Bronchial epithelial cell (primary cell): Measurements from ENCODE around the gene NEDD4L. TPM values are rescaled to one million over a fixed set of nuclear protein-coding genes. Genes with fewer than 3 reads are reported as not detected.
A peak's percentile ranks its signal among the peaks of the same experiment; 100 is the strongest.

Experiments used
- DNase-seq: peaks from one replicate; pipeline ENCODE4 v3.0.0-alpha.2; 2010; ENCODE audit warnings: low read depth
- FAIRE-seq: peaks from 2 replicates; lab custom pipeline; 2011; peaks lifted over from hg19 to GRCh38; lab: Jason Lieb, UNC
- H3K27me3 ChIP-seq: 2 replicates; pipeline ENCODE4 v1.5.1; 2011; ENCODE audit warnings: low read length; ENCODE audit not compliant: control insufficient read depth, insufficient read depth
- H3K36me3 ChIP-seq: 2 replicates; pipeline ENCODE4 v1.5.1; 2011; ENCODE audit warnings: low read length; ENCODE audit not compliant: control insufficient read depth, insufficient read depth
- H3K4me3 ChIP-seq: 2 replicates; pipeline ENCODE4 v1.5.1; 2011; ENCODE audit warnings: mild to moderate bottlenecking, low read depth, low read length, control low read depth
- total RNA-seq: library from RNA; depleted of rRNA; stranded (reverse); fragments of >200 nt; gene quantifications from 2 replicates; pipeline ENCODE4 v1.2.1, GENCODE V29; 2014
- TF ChIP-seq, protein P1 (sequence below): IDR thresholded peaks from 2 replicates; pipeline ENCODE4 v1.5.1; 2011; ENCODE audit warnings: mild to moderate bottlenecking, moderate library complexity, low read length, control low read depth, inconsistent platforms; ENCODE audit not compliant: insufficient read depth, severe bottlenecking

Gene NEDD4L
- total RNA-seq, 1 donor from 2014 or later, result 11.3 TPM

DNA sequence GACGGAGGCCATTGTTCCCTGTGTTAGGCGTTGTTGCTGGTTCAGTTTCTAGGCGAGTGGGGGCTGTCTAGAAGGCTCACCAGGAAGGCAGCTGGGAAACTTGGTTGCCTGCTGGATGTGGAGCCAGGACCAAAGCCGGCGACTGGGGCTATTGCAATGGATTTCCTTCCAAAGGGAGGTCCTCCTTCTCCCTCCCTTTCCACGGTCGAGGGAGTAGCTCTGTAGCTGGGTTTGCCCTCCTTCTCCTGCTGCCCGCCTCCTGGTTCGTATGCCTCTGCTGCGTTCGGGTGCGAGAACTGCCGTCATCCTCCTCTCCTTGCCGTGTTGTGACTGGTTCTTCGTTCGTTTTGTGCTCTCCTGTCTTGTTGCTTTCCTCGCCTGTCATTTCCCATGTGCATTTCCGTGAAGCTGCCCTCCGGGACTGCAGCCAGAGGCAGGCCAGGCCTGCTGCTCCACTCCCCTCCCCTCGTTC, 203.4 kb downstream of the NEDD4L start:
- peak overlapping the region; percentile 2 for H3K4me3 ChIP-seq
- H3K27me3 ChIP-seq, result no peaks in the 10 kb centered on the region
- FAIRE-seq, result peak; percentile 76
- H3K36me3 ChIP-seq, result no peaks in the 10 kb centered on the region
- TF ChIP-seq, protein P1, sequence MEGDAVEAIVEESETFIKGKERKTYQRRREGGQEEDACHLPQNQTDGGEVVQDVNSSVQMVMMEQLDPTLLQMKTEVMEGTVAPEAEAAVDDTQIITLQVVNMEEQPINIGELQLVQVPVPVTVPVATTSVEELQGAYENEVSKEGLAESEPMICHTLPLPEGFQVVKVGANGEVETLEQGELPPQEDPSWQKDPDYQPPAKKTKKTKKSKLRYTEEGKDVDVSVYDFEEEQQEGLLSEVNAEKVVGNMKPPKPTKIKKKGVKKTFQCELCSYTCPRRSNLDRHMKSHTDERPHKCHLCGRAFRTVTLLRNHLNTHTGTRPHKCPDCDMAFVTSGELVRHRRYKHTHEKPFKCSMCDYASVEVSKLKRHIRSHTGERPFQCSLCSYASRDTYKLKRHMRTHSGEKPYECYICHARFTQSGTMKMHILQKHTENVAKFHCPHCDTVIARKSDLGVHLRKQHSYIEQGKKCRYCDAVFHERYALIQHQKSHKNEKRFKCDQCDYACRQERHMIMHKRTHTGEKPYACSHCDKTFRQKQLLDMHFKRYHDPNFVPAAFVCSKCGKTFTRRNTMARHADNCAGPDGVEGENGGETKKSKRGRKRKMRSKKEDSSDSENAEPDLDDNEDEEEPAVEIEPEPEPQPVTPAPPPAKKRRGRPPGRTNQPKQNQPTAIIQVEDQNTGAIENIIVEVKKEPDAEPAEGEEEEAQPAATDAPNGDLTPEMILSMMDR, result no peak
- peak; percentile 56 for DNase-seq

DNA sequence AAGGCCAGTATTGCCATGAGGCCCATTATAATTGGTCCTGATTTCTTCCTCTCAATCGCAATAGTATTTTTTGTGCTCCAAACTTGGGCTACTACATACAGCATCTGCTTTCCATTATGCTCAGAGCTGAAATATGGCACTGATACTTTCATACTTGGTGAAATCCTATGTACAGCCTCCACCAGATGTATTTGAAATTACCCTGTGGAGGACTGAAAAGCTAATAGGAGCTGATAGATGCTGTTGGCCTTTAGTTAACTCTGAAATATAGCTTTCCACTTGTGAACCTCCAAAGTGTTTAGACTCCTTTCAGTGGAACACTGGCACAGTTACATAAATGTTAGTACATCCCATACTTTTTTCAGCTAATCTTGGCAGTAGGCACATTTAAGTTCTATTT, 205.7 kb downstream of the NEDD4L start:
- TF ChIP-seq, protein P1, result no peak
- no peak for FAIRE-seq
- Histone ChIP-seq H3K36me3 (no peaks in the 10 kb centered on the region), H3K27me3 (no peaks in the 10 kb centered on the region), H3K4me3 (no peak overlapping the region)
- no peak for DNase-seq

DNA sequence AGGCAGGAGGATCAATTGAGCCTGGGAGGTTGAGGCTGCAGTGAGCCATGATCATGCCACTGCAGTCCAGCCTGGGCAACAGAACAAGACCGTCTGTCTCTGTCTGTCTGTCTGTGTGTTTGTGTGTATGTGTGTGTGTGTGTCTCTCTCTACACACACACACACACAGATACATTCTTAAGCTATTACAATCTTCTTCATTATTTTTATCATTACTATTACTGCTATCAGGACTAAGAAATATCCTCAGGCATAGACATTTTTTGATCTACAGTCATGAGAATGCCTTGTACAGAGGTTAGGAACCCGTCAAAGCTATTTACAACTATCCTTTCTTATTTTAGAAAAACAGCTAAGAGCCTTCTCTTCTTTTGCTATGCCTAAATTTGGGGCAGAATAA, 207.4 kb downstream of the NEDD4L start:
- H3K4me3 ChIP-seq, result no peak overlapping the region
- no peaks in the 10 kb centered on the region for H3K27me3 ChIP-seq
- FAIRE-seq, result no peak
- H3K36me3 ChIP-seq, result peaks cover 3% of the 10 kb centered on the region
- no peak for DNase-seq
- TF ChIP-seq, protein P1, result no peak

DNA sequence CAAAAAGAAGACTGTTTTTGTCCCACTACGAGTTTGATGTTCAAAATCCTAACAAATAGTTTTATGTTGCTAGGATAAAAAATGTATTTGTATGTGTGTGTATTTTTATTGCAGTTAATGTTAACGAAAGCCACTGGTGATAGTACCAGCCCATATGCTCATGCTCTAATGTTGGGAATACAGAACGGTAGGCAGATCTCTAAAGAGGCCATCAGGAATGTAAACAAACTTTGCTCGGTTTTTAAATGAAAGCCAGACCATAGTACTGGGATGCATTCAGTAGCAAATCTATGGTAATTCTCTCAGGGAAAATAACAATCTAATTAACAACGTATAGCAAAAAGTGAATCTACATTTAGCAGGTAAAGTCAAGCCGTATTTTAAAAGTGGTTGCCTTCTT, 208.1 kb downstream of the NEDD4L start:
- no peak overlapping the region for H3K4me3 ChIP-seq
- FAIRE-seq (no peak), DNase-seq (no peak)
- H3K27me3 ChIP-seq, result no peaks in the 10 kb centered on the region
- H3K36me3 ChIP-seq, result peaks cover 4% of the 10 kb centered on the region
- TF ChIP-seq, protein P1, result no peak

DNA sequence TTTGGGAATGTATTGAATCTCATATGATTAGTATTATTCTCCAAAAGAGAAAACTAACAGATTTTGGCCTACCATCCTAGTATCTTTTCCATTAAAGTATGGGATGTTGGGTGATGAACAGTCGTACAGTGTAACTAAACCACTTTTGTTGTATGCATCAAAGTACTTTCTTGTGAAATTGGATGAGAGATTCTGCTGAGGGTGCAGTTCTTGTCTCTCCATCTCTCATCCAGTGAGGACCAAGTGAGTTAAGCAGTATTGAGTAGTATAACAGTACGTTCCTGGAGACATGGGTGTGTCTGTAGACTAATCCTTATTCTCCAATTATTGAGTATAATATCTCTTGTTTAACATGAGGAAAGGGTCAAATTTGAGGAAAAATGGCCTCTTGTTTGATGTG, 209.3 kb downstream of the NEDD4L start:
- TF ChIP-seq, protein P1, result no peak
- Histone ChIP-seq H3K4me3 (no peak overlapping the region), H3K27me3 (no peaks in the 10 kb centered on the region), H3K36me3 (peaks cover 7% of the 10 kb centered on the region)
- DNase-seq, result no peak
- no peak for FAIRE-seq

DNA sequence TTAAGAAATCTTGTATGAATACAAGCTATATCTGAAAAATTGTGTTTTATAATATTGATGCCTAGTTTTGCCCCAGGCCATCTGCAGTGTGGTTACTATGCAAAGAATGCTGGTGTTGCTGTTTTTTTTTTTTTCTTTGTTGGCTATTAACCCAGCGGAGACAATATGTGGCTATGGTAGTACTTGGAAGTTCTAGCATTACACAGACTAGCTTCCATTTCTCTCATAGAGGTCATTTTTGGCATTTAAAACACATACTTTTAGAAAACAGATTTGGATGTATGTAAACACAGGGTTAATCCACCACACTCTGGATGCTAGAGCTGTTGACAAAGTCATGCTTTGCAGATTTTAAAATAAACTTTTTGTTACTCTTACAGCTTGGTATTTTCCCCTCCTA, 209.8 kb downstream of the NEDD4L start:
- FAIRE-seq, result no peak
- DNase-seq, result no peak
- Histone ChIP-seq H3K27me3 (no peaks in the 10 kb centered on the region), H3K36me3 (peaks cover 7% of the 10 kb centered on the region), H3K4me3 (no peak overlapping the region)
- TF ChIP-seq, protein P1, result no peak
